C4-2B (cell line): ENCODE results near the gene NHERF2.

Source experiments
- H3K27ac ChIP-seq: fragments of 450-650 bp; 2 replicates; pipeline ENCODE4 v1.5.1; 2017
- ZFX ChIP-seq: fragments of 450-650 bp; IDR thresholded peaks from 2 replicates; pipeline ENCODE4 v1.6.1; 2017
- TF ChIP-seq, protein P1 (sequence below): fragments of 450-650 bp; conservative IDR thresholded peaks from 2 replicates; pipeline ENCODE4 v1.5.1; 2017; ENCODE audit warnings: mild to moderate bottlenecking

NHERF2 gene

DNA sequence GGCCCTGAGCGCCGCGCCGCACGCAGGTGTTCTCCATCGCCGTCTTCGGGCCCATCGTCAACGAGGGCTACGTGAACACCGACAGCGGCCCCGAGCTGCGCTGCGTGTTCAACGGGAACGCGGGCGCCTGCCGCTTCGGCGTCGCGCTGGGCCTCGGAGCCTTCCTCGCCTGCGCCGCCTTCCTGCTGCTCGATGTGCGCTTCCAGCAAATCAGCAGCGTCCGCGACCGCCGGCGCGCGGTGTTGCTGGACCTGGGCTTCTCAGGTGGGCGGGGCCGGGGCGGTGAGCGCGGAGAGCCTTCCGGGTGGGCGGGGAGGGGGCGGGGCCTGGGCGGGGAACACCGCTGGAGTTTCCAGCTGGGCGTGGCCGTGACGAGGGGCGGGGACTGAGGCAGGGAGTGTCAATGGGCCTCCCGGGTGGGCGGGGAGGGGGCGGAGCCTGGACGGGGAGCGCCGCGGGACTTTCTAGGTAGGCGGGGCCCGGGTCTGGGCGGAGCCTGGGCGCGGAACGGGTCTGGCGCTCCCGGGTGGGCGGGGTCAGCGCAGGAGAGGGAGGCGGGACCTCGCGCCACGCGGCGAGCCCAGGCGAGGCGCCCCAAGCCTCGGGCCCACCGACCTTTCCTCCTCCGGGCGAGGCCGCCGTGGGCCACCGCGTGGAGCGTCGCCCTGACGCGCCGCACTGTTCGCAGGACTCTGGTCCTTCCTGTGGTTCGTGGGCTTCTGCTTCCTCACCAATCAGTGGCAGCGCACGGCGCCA lies 34.6 kb upstream of the NHERF2 start:
- TF ChIP-seq ZFX, result no peak
- TF ChIP-seq, protein P1, sequence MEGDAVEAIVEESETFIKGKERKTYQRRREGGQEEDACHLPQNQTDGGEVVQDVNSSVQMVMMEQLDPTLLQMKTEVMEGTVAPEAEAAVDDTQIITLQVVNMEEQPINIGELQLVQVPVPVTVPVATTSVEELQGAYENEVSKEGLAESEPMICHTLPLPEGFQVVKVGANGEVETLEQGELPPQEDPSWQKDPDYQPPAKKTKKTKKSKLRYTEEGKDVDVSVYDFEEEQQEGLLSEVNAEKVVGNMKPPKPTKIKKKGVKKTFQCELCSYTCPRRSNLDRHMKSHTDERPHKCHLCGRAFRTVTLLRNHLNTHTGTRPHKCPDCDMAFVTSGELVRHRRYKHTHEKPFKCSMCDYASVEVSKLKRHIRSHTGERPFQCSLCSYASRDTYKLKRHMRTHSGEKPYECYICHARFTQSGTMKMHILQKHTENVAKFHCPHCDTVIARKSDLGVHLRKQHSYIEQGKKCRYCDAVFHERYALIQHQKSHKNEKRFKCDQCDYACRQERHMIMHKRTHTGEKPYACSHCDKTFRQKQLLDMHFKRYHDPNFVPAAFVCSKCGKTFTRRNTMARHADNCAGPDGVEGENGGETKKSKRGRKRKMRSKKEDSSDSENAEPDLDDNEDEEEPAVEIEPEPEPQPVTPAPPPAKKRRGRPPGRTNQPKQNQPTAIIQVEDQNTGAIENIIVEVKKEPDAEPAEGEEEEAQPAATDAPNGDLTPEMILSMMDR, result no peak
- peak overlapping the region; percentile 0; the same call in 1 of the 2 replicates for H3K27ac ChIP-seq

DNA sequence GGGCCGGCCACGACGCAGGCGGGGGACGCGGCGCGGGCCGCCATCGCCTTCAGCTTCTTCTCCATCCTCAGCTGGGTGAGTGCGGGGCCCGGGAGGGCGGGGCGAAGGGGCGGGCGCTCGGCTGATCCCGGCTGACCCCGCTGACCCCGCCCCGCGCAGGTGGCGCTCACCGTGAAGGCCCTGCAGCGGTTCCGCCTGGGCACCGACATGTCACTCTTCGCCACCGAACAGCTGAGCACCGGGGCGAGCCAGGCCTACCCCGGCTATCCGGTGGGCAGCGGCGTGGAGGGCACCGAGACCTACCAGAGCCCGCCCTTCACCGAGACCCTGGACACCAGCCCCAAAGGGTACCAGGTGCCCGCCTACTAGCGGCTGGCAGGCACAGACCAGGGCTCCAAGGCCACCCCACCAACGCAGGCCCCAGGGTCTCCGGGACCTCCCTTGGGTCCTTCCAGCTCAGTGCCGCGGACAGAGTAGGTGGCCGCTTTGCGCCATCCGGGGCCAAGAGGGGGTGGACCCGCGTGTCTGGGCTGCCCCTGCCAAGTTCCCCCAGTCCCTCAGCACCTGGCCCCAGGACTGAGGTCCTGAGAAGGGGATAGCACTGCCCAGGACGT lies 33.9 kb upstream of the NHERF2 start:
- no peak for TF ChIP-seq ZFX
- TF ChIP-seq, protein P1, result no peak
- peak overlapping the region; percentile 0; the same call in 1 of the 2 replicates for H3K27ac ChIP-seq

DNA sequence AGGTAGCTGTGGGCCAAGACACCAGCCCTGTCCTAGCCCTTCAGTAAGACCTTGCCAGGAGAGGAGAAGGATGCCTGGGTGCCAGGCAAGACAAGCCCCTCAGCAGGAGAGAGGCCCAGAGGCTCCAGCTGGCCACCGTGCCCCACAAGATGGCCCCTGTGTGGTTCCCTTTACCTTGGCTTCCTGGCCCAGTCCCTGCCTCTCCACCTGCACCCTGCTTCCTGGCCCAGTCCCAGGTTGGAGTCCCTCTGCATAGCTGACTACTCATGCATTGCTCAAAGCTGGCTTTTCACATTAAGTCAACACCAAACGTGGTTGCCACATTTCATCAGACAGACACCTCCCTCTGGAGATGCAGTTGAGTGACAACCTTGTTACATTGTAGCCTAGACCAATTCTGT lies 33.0 kb upstream of the NHERF2 start:
- peak overlapping the region; percentile 0; the same call in 1 of the 2 replicates for H3K27ac ChIP-seq
- TF ChIP-seq, protein P1, result no peak
- no peak for TF ChIP-seq ZFX

DNA sequence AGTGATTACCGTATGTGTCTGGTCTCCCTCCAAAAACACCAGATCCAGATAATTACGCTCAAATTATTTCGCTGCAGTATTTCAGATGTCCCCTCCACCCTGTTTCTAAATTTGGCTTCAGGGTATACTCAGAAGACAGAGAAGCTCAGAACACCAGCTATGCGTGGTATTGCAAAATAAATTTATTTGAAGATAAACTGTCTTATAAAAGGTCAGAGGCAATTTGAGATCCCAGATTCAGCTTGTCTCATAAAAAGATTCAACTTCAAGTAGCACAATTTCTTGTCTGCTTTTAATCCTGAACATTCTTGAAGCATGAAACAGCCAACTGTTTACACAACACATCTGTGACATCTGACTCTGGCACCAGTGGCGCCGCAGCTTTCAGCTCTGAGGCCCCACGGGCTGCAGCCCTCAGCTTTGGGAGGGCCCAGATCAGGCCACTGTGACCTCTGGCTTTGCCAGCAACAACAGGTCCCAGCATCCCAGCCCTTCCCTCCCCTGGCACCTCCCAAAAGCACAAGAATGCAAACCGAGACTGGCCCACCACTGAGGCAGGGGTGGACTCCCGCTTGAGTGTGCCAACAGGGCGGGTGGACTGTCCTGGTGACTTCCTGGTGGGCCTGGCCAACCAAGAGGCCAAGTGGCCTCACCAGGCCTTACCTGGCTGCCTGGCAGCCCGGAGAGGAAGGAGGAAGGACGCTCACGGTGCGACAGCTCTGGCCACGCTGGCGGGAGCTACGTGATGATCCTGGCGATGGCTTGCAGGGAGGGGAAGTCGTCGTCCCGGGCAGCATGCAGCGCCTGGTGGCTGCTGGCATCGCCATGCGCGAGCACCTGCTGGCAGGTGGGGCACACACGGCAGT lies 29.0 kb upstream of the NHERF2 start:
- no peak overlapping the region for H3K27ac ChIP-seq
- TF ChIP-seq, protein P1, result no peak
- no peak for TF ChIP-seq ZFX

DNA sequence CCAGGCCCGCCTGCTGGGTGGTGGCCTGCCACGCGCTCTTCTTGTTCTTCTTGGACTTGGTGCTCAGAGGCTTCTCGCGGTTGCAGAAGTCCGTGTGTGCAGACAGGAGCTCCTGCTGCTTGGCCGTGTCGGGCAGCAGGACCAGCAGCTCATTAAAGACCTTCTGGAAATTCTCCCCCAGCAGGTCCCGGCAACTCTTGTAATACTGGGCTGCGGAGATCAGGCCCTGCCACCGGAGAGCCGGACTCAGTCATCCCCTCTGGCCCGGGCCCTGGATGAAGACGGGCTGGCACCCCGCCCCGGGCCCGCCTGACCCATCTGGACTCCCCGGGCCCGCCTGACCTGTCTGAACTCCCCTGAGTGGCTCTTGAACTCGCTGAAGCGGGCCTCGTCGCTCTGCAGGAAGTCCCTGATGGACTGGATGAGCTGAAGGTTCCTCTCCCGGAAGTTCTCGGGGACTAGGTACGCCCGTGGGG lies 28.3 kb upstream of the NHERF2 start:
- no peak overlapping the region for H3K27ac ChIP-seq
- TF ChIP-seq, protein P1, result no peak
- no peak for TF ChIP-seq ZFX

DNA sequence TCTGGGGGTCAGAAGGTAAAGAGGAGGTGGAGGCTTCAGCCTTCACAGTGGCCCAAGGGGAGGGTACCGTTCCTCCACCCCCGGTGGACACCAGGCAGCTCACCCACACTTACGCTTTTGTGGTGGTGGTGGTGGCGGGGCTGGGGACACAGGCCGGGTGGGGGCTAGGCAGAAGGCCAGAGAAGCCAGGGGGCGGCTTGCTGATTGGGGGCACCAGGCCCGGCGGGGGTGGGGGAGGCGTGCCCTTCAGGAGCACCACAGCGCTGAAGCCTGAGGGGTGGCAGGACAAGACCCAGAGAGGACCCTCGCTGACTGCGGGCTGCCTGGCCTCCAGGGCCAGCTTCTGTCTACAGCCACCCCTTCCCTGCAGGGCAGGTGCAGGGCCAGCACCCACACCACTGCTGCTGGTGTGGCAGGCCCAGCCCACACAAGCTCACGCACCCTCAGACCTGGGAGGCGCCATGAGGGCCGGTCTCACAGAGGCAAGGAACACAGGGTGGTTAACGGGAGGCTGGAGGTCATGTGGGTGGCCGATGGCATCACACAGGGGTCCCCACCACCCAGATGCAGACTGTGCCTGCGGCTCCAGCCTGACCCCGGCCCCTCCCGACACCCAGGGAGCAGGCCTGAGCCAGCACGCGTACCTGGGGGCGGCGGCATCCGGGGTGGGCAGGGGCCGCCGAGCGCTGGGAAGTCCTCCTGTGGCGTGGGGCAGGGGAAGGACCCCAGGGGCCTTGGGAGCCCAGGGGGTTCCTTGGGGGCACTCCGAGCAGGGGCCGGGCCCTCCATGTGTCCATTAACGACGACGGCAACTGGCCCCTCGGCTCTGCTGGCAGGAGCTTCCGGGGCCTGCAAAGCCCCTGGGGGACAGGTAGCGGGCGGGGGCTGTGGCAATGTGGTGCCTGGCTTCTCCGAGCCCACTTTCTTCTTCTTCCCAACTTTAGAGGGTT lies 27.6 kb upstream of the NHERF2 start:
- TF ChIP-seq ZFX, result no peak
- TF ChIP-seq, protein P1, result no peak
- no peak overlapping the region for H3K27ac ChIP-seq
